A673 (cell line): ENCODE results near the gene MLF2. TPM values are rescaled to one million over a fixed set of nuclear protein-coding genes. Genes with fewer than 3 reads are reported as not detected.

Source experiments
- BruUV-seq: library from RNA; stranded (reverse); fragments of 400-500 nt; replicated peaks from 2 replicates; lab custom pipeline; 2021; lab: Mats Ljungman, UMichigan
- CTCF ChIA-PET: fragments of 300-600 bp; sonication (Branson Sonifier 250); formaldehyde crosslinking; loops from one replicate; lab custom pipeline; 2022; ENCODE audit warnings: antibody characterized with exemption; lab: Charles Lee
- POLR2A ChIA-PET: fragments of 300-600 bp; sonication (Branson Sonifier 250); formaldehyde crosslinking; loops from one replicate; lab custom pipeline; 2022; ENCODE audit warnings: antibody characterized with exemption; ENCODE audit not compliant: low non-redundant PET; lab: Charles Lee
- DNase-seq: peaks from one replicate; pipeline ENCODE4 v3.0.0-alpha.2; 2015; ENCODE audit warnings: low spot score
- H3K27ac ChIP-seq: fragments of 200-600 bp; sonication (generic); 2 replicates; pipeline ENCODE4 v1.5.1; 2016; ENCODE audit warnings: mixed run types, low read depth, mild to moderate bottlenecking, mixed read lengths, antibody characterized with exemption, low read length; ENCODE audit not compliant: poor library complexity, severe bottlenecking
- H3K27me3 ChIP-seq: fragments of 200-600 bp; sonication (generic); replicated peaks from 2 replicates; pipeline ENCODE4 v1.6.1; 2017; ENCODE audit warnings: mixed run types, low read depth, mild to moderate bottlenecking, mixed read lengths, antibody characterized with exemption, low read length; ENCODE audit not compliant: insufficient read depth, poor library complexity
- H3K36me3 ChIP-seq: fragments of 200-600 bp; sonication (generic); 2 replicates; pipeline ENCODE4 v1.6.1; 2016; ENCODE audit warnings: mixed run types, mild to moderate bottlenecking, mixed read lengths, antibody characterized with exemption, low read length; ENCODE audit not compliant: insufficient read depth, poor library complexity, severe bottlenecking
- H3K4me1 ChIP-seq: fragments of 200-600 bp; sonication (generic); 2 replicates; pipeline ENCODE4 v1.6.1; 2017; ENCODE audit warnings: mixed run types, mild to moderate bottlenecking, mixed read lengths, antibody characterized with exemption, low read length; ENCODE audit not compliant: insufficient read depth, poor library complexity, severe bottlenecking
- H3K4me3 ChIP-seq: fragments of 200-600 bp; sonication (generic); 2 replicates; pipeline ENCODE4 v1.5.1; 2016; ENCODE audit warnings: low read depth, mixed run types, mild to moderate bottlenecking, mixed read lengths, low read length; ENCODE audit not compliant: poor library complexity, severe bottlenecking
- H3K9me3 ChIP-seq: fragments of 200-600 bp; sonication (generic); 2 replicates; pipeline ENCODE4 v1.6.1; 2016; ENCODE audit warnings: mixed run types, low read depth, mild to moderate bottlenecking, mixed read lengths, antibody characterized with exemption, low read length; ENCODE audit not compliant: poor library complexity, severe bottlenecking
- CTCF ChIP-seq: fragments of 300-800, 200-600 bp; sonication (generic); conservative IDR thresholded peaks from 2 replicates; pipeline ENCODE4 v1.5.1; 2017; ENCODE audit warnings: low read depth, mild to moderate bottlenecking, antibody characterized with exemption, low read length, moderate library complexity, mixed read lengths
- EZH2 ChIP-seq: fragments of 200-600 bp; sonication (generic); IDR thresholded peaks from 2 replicates; pipeline ENCODE4 v1.6.1; 2017; ENCODE audit warnings: borderline replicate concordance, low read depth, mild to moderate bottlenecking, mixed read lengths, antibody characterized with exemption, low read length; ENCODE audit not compliant: poor library complexity, severe bottlenecking
- intact Hi-C: fragments of 100-400 bp; cut with micrococcal nuclease; formaldehyde crosslinking; loops from one replicate; pipeline ENCODE4 v1.10.0; 2022; ENCODE audit not compliant: unreplicated experiment
- total RNA-seq: library from RNA; stranded (reverse); gene quantifications from 2 replicates; pipeline ENCODE4 v1.2.3, GENCODE V29; 2021

Gene MLF2
- total RNA-seq, 1 experiment from 2014 or later: 242 TPM

- Histone ChIP-seq H3K27ac (no peak overlapping the region), H3K36me3 (no peaks in the 10 kb centered on the region), H3K4me1 (no peaks in the 10 kb centered on the region), H3K27me3 (no peaks in the 10 kb centered on the region), H3K4me3 (no peak overlapping the region), H3K9me3 (no peaks in the 10 kb centered on the region)
- no peak for DNase-seq
- CTCF ChIA-PET: no interaction called here
- POLR2A ChIA-PET: no interaction called here
- BruUV-seq: no TSS peak
- no peak for TF ChIP-seq EZH2
- no peak for TF ChIP-seq CTCF
- intact Hi-C loops: no loop called here
Observed at GRCh38 chr12:6795088-6795487, 42.1 kb upstream of the MLF2 start.

DNA sequence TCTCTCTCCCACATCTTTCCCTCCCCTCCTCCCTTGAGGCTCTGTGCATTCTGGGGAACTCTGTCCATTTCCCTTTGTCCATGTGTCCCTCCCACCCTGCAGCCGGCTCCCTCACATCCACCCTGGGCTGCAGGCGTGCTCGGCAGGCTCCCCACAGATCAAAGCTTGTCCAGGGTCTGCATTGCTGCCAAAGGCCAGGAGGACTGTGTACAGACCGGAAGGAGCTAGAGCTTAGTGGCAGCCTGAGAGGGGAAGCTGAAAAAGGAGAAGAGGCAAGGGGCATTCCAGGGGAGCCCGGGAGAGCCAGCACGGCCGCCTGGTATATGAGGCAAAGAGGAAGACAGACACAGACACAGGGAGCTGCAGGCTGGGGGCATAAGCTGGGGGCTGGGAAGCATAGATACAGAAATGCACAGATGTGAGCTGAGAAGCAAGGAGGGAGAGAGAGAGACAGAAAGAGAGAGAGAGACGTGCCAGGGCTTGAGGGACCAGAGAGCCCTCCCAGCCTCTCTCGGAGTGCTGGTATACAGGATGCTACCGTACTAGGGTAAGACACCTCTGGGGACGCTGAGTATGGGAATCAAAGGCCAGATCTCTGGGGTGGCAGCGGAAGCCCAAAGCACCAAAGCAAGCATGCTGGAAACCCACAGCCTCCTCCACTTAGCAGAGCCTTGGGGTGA, 39.7 kb upstream of the MLF2 start:
- H3K36me3 ChIP-seq: no peaks in the 10 kb centered on the region
- H3K4me1 ChIP-seq: no peaks in the 10 kb centered on the region
- POLR2A ChIA-PET: no interaction called here
- H3K27ac ChIP-seq: no peak overlapping the region
- intact Hi-C loops: no loop called here
- BruUV-seq: no TSS peak
- H3K4me3 ChIP-seq: no peak overlapping the region
- DNase-seq: no peak
- no peak for TF ChIP-seq CTCF
- no peak for TF ChIP-seq EZH2
- H3K27me3 ChIP-seq: no peaks in the 10 kb centered on the region
- H3K9me3 ChIP-seq: no peaks in the 10 kb centered on the region
- CTCF ChIA-PET: no interaction called here

- intact Hi-C loops: no loop called here
- TF ChIP-seq CTCF (no peak), EZH2 (no peak)
- H3K4me1 ChIP-seq: no peaks in the 10 kb centered on the region
- H3K27ac ChIP-seq: no peak overlapping the region
- H3K9me3 ChIP-seq: no peaks in the 10 kb centered on the region
- ChIA-PET POLR2A (interaction anchor here (0.5 kb wide), 1 partner anchor 12 kb away, joined by 4 read pairs; no protein-coding TSS in a partner anchor), CTCF (no interaction called here)
- DNase-seq: no peak
- no peaks in the 10 kb centered on the region for H3K27me3 ChIP-seq
- H3K36me3 ChIP-seq: no peaks in the 10 kb centered on the region
- BruUV-seq: no TSS peak
- no peak overlapping the region for H3K4me3 ChIP-seq
Observed at GRCh38 chr12:6791931-6792520, 39.1 kb upstream of the MLF2 start.
